GM13977 (cell line): Measurements from ENCODE around the gene PSMD11.
"Not testable (repeated sequence)": the region's sequence is repeated elsewhere in the genome, so short reads cannot be mapped to it uniquely, and the experiment has no call there.

Experiments used
- DNase-seq: peaks from one replicate; pipeline ENCODE4 v3.0.0; 2012; ENCODE audit warnings: low spot score
- in situ Hi-C: fragments of 300-500 bp; cut with MboI; formaldehyde crosslinking; loops from one replicate; pipeline ENCODE4 v1.12.0; 2022; ENCODE audit warnings: low sequenced_read_pairs, low pct_unique_long_range_greater_than_20kb, mixed read lengths, inconsistent platforms; ENCODE audit not compliant: unreplicated experiment
- TF ChIP-seq, protein P1 (sequence below): IDR thresholded peaks from 2 replicates; pipeline ENCODE4 v1.5.1; 2012; ENCODE audit warnings: mild to moderate bottlenecking, control low read depth; ENCODE audit not compliant: insufficient read depth; ENCODE audit errors: extremely low read depth, missing control alignments

The PSMD11 gene

DNA sequence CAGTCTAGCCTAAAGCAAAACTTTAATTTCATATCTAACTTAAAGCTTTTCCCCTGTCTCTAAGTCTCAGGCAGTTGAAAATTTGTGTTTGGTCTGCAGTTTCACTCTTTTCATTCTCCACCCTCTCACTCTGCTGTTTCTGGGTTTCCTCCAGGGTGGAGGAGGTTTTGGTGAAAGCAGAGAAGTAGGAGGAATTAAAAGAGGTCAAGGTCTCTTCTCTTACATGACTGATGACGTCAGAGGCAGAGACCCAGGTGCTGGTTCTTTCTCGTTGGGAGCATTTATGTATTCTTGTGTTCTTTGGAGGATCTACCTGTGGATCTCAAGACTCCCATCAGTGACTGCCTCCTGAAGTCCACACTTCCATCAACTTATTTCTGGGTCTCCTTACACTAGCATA lies 2.4 kb upstream of the PSMD11 start:
- TF ChIP-seq, protein P1, sequence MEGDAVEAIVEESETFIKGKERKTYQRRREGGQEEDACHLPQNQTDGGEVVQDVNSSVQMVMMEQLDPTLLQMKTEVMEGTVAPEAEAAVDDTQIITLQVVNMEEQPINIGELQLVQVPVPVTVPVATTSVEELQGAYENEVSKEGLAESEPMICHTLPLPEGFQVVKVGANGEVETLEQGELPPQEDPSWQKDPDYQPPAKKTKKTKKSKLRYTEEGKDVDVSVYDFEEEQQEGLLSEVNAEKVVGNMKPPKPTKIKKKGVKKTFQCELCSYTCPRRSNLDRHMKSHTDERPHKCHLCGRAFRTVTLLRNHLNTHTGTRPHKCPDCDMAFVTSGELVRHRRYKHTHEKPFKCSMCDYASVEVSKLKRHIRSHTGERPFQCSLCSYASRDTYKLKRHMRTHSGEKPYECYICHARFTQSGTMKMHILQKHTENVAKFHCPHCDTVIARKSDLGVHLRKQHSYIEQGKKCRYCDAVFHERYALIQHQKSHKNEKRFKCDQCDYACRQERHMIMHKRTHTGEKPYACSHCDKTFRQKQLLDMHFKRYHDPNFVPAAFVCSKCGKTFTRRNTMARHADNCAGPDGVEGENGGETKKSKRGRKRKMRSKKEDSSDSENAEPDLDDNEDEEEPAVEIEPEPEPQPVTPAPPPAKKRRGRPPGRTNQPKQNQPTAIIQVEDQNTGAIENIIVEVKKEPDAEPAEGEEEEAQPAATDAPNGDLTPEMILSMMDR, result no peak
- in situ Hi-C loops, result no loop called here
- DNase-seq, result no peak

DNA sequence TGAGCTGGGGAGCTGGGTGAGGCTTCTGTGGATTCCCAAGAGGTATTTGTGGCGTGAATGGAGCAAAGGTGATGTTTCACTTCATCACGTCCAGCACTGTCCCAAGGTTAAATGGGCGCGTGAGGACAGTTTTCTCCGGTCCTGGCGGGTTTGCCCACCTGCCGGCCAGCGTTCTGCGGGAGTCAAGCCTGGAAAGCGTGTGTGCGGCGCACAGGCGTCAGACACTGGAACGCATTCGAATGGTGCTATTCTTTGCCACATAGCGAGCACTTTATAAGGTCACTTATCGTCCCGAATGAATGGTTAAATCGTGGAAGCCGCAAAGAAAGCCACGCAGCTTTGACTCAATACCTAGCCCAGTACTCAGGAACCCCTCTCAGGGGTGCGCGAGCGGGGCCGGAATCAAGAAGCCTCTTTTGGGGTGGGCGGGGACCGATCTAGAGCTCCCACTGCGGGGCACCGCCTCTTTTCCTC lies 446 bp upstream of the PSMD11 start:
- no peak for DNase-seq
- in situ Hi-C loops, result no loop called here
- TF ChIP-seq, protein P1, result no peak

DNA sequence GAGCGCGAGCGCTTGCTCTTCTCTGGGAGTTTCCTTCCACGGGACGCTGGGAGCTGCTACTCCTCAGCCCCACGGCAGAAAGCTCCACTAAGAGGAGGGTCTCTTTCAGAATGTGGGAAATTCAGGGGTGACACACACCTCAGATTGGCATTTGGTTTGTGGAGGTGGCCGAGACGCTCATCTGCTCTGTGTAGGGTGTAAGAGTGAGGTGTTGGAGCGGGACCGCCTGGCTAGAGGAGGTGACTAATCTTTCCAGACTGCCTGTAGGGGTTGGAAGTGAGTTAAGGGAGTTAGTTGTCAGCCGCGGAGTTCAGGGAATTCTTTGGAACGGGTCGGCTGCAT lies 735 bp downstream of the PSMD11 start:
- TF ChIP-seq, protein P1, result no peak
- in situ Hi-C loops, result no loop called here
- DNase-seq, result no peak

DNA sequence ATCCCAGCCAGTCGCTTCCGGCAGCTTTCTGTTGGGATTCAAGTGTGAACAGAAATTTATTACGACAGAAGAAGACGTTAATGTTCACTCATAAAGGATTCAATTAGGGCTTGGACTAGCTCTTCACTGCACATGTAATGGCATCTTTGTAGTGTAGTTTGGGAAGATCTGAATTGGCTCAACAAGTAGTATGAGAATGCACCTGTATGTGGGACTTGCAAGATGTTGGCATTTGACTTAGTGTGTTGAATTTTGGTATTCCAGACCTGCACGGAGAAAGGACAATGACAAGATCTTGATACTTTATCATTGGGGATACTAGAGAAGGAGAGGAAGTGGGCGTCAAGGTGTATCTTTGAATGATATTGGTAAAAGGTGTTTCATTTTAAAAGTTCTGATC lies 1.2 kb downstream of the PSMD11 start:
- in situ Hi-C loops, result no loop called here
- TF ChIP-seq, protein P1, result no peak
- no peak for DNase-seq

DNA sequence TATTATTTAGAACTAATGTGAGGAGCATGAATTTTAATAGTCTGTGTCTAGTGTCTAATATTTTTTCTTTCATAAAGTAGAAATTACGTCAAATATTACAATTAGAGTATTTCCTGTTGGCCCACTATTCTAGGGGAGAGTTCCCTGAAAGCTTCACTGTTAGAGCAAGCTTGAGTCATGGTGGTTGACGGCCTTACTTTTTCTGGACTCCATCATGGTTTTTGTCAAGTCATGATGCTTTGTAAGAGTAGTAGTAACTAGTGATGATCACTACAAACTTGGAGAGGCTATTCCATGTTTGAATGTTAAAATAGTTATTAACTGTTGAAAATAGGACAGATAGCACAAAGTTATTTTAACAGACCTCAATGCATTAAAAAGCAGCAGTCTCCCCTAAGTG lies 1.7 kb downstream of the PSMD11 start:
- in situ Hi-C loops, result no loop called here
- DNase-seq, result no peak
- TF ChIP-seq, protein P1, result no peak

DNA sequence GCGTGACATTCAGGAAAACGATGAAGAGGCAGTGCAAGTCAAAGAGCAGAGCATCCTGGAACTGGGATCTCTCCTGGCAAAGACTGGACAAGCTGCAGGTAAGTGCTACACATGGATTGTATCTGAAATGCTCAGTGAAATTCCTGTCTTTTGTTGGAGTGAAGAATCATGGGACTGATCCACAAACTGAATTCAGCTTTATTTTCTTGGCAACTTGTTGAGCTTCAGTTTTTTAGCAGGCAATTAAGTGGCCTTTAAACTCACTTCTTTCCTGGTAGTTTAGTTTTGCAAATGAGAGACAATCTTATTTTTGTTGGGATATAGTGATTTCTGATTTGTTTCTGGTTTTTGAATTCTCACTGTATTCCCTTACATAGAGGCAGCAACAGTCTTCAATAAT lies 2.6 kb downstream of the PSMD11 start:
- in situ Hi-C loops, result no loop called here
- TF ChIP-seq, protein P1, result no peak
- DNase-seq, result no peak

DNA sequence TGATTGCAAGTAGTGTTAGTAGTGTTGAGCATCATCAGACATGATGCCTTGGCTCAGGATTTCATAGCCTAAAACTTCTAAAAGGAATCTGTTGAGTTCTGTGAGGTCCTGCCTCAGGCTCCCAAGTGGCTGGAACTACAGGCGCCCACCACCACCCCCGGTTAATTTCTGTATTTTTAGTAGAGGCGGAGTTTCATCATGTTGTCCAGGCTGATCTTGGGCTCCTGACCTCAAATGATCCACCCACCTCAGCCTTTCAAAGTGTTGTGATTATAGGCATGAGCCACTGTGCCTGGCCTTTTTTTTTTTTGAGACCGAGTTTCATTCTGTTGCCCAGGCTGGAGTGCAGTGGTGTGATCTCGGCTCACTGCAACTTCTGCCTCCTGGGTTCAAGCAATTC lies 5.7 kb downstream of the PSMD11 start:
- TF ChIP-seq, protein P1, result no peak
- DNase-seq, result no peak
- in situ Hi-C loops, result loop anchor here (25.0 kb wide), 1 partner anchor 487 kb away; the partner anchor contains the start of gene TMEM98

DNA sequence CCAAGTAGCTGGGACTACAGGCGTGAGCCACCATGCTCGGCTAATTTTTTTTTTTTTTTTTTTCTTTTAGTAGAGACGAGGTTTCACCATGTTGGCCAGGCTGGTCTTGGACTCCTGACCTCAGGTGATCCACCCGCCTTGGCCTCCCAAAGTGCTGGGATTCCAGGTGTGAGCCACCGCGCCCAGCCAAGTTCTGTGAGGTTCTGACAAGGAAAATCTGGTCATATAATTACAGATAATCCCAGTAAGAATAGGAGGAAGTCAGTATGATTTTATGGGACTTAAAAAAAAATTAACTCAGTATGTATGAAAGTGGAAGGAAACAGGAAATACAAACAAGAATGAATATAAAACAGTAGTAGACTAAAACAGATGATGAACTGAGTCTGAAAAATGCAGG lies 6.1 kb downstream of the PSMD11 start:
- in situ Hi-C loops, result loop anchor here (25.0 kb wide), 1 partner anchor 487 kb away; the partner anchor contains the start of gene TMEM98
- DNase-seq, result not testable (repeated sequence)
